ENCODE measurements around the gene SAXO1. TPM values are rescaled to one million over a fixed set of nuclear protein-coding genes. Genes with fewer than 3 reads are reported as not detected.
A peak's percentile ranks its signal among the peaks of the same experiment; 100 is the strongest.

Gene SAXO1
- polyA plus RNA-seq, 3 donors = not detected

DNA sequence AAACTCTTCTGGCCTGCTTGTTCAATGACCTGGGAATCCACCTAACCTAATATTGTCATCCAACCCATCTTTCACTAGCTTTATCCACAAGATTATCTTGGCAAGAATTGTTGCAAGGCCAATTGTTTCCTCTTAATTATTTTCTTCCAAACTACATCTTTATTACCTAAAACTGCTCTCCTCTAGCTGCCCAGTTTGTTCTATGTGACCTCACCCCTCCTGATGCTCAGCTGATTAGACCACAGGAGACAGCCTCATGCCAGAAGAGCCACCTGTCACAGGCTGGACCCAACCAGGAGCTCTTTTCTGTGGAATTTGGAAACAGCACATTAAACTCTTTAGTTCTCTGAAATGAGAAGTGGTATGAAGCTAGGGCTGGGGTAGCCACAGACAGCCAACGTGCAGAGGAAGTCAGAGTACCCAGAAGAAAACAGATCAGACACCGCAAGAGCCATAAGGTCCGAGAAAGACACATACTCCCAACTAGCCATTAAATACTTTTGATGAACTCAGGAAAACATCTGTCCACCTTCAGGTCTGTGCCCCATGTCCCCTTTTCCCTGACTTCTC, 12.0 kb downstream of the SAXO1 start:
- Histone ChIP-seq H3K9me3 (replicated peaks in 1 of 2; ENCODE audit: control insufficient read depth in 1 of 2, insufficient read depth in 1 of 2, low read length in 2 of 2) (peaks cover 0 to 6% of the 10 kb centered on the region in 2 donors), H2AFZ (ENCODE audit: insufficient read depth, low read depth, low read length, poor library complexity, severe bottlenecking) (no peak overlapping the region), H3K9ac (ENCODE audit: insufficient read depth, low read length, poor library complexity, severe bottlenecking) (no peak overlapping the region), H3K4me3 (replicated peaks in 1 of 3; ENCODE audit: low read depth in 2 of 3, low read length in 3 of 3) (no peak overlapping the region), H3K4me1 (ENCODE audit: control insufficient read depth in 1 of 2, insufficient read depth in 2 of 2, low read length in 2 of 2) (no peaks in the 10 kb centered on the region), H3K27ac (ENCODE audit: low read depth in 1 of 2, low read length in 2 of 2) (no peak overlapping the region), H3K4me2 (replicated peaks; ENCODE audit: extremely low read depth, low read length, poor library complexity, severe bottlenecking) (no peak overlapping the region), H3K27me3 (ENCODE audit: control insufficient read depth in 2 of 2, insufficient read depth in 2 of 2, low read length in 2 of 2) (peaks cover 0 to 3% of the 10 kb centered on the region in 2 donors), H4K20me1 (ENCODE audit: insufficient read depth, low read length) (no peaks in the 10 kb centered on the region), H3K36me3 (replicated peaks in 1 of 2; ENCODE audit: control insufficient read depth in 1 of 2, insufficient read depth in 2 of 2, low read length in 2 of 2) (no peaks in the 10 kb centered on the region), H3K79me2 (ENCODE audit: insufficient read depth, low read length) (no peaks in the 10 kb centered on the region)
- peaks cover 0 to 6% (median 4%) of the 10 kb centered on the region in 7 donors for H3K9me3 Mint-ChIP-seq
- no peaks in the 10 kb centered on the region for H3K36me3 Mint-ChIP-seq
- no peak overlapping the region for H3K27ac Mint-ChIP-seq
- peaks cover 1 to 4% (median 3%) of the 10 kb centered on the region in 3 donors for H3K27me3 Mint-ChIP-seq (ENCODE audit: low read depth in 3 of 3)
- peaks cover 1% of the 10 kb centered on the region for H3K4me1 Mint-ChIP-seq
- DNase-seq = no peak
- no peak for TF ChIP-seq CTCF (IDR thresholded peaks at IDR 0.05)
- H3K4me3 Mint-ChIP-seq = no peak overlapping the region
- WGBS (ENCODE audit: insufficient coverage) = no CpG with 5 or more reads among the region's 3 CpGs
- intact Hi-C loops (cut with micrococcal nuclease) = loop anchor here in 1 of 2 donors (10.0 kb wide), 1 partner anchor 766 kb away; no protein-coding TSS in a partner anchor

DNA sequence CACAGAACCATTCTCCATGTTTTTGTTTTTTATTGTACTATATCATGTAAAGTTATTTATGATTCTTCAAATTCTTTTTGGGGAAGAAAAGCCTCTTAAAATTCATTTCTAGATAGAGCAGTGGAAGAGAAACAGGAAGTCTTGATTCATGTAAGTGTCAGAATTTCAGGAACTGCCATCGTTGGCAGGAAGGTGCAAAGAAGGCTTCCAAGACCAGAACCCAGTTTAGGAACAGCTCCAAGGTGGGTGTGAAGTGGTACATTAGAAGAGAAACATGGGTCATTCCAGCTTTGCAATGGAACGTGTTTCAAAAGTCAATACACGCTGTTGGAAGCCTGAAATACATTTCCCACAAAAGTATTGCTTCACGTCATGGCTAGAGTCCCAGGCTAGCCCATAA, 14.8 kb downstream of the SAXO1 start:
- Mint-ChIP-seq H3K4me1 (peaks cover 1% of the 10 kb centered on the region), H3K4me3 (no peak overlapping the region), H3K27me3 (ENCODE audit: low read depth in 3 of 3) (peaks cover 0 to 3% (median 2%) of the 10 kb centered on the region in 3 donors), H3K9me3 (peaks cover 0 to 6% (median 4%) of the 10 kb centered on the region in 7 donors), H3K36me3 (no peaks in the 10 kb centered on the region), H3K27ac (peak overlapping the region in 1 of 7 donors; percentile 69)
- no peak for DNase-seq
- TF ChIP-seq CTCF (IDR thresholded peaks at IDR 0.05) = no peak
- no peak overlapping the region for H2AFZ ChIP-seq (ENCODE audit: insufficient read depth, low read depth, low read length, poor library complexity, severe bottlenecking)
- H3K4me2 ChIP-seq (replicated peaks; ENCODE audit: extremely low read depth, low read length, poor library complexity, severe bottlenecking) = no peak overlapping the region
- intact Hi-C loops (cut with micrococcal nuclease) = no loop called here
- H3K9ac ChIP-seq (ENCODE audit: insufficient read depth, low read length, poor library complexity, severe bottlenecking) = no peak overlapping the region
- peaks cover 0 to 3% of the 10 kb centered on the region in 2 donors for H3K27me3 ChIP-seq (ENCODE audit: control insufficient read depth in 2 of 2, insufficient read depth in 2 of 2, low read length in 2 of 2)
- no peaks in the 10 kb centered on the region for H4K20me1 ChIP-seq (ENCODE audit: insufficient read depth, low read length)
- WGBS (ENCODE audit: insufficient coverage) = 17% methylated on average over 3 of the region's 4 CpGs
- no peaks in the 10 kb centered on the region for H3K4me1 ChIP-seq (ENCODE audit: control insufficient read depth in 1 of 2, insufficient read depth in 2 of 2, low read length in 2 of 2)
- H3K4me3 ChIP-seq (replicated peaks in 1 of 3; ENCODE audit: low read depth in 2 of 3, low read length in 3 of 3) = no peak overlapping the region
- peaks cover 0 to 6% of the 10 kb centered on the region in 2 donors for H3K9me3 ChIP-seq (replicated peaks in 1 of 2; ENCODE audit: control insufficient read depth in 1 of 2, insufficient read depth in 1 of 2, low read length in 2 of 2)
- H3K36me3 ChIP-seq (replicated peaks in 1 of 2; ENCODE audit: control insufficient read depth in 1 of 2, insufficient read depth in 2 of 2, low read length in 2 of 2) = no peaks in the 10 kb centered on the region
- no peaks in the 10 kb centered on the region for H3K79me2 ChIP-seq (ENCODE audit: insufficient read depth, low read length)
- H3K27ac ChIP-seq (ENCODE audit: low read depth in 1 of 2, low read length in 2 of 2) = no peak overlapping the region
